Left forelimb (tissue), 1 donor: ENCODE results near the gene ADCK1.
"Not testable (repeated sequence)": the region's sequence is repeated elsewhere in the genome, so short reads cannot be mapped to it uniquely, and the experiment has no call there.

Experiments
- DNase-seq: peaks from one replicate; pipeline ENCODE4 v3.0.0-alpha.2; 2018; ENCODE audit warnings: low spot score

ADCK1 gene

GRCh38 chr14:77799863-77800730 is at the start of gene ADCK1:
TSS of gene ADCK1 (plus strand) at chr14:77800109. CDS start at chr14:77818979, 18,870 bp downstream.
- peak; percentile 88 for DNase-seq

GRCh38 chr14:77752266-77752665 is 47.6 kb upstream of the ADCK1 start:
- DNase-seq: no peak

- no peak for DNase-seq
Observed at GRCh38 chr14:77752799-77753516, 47.0 kb upstream of the ADCK1 start.

- peak; percentile 91 for DNase-seq
Observed at GRCh38 chr14:77760381-77761204, 39.3 kb upstream of the ADCK1 start, which contains the start of gene SNW1. TSS of gene SNW1 (minus strand) at chr14:77761156. CDS start at chr14:77761127, 29 bp downstream.

- no peak for DNase-seq
Observed at GRCh38 chr14:77761205-77761931, 38.5 kb upstream of the ADCK1 start.

GRCh38 chr14:77763316-77763715 is 36.6 kb upstream of the ADCK1 start:
- DNase-seq: no peak

GRCh38 chr14:77763978-77764377 is 35.9 kb upstream of the ADCK1 start:
- DNase-seq: no peak

- DNase-seq: not testable (repeated sequence)
Observed at GRCh38 chr14:77768442-77769069, 31.4 kb upstream of the ADCK1 start.

GRCh38 chr14:77773966-77774365 is 25.9 kb upstream of the ADCK1 start:
- DNase-seq: not testable (repeated sequence)

- no peak for DNase-seq
Observed at GRCh38 chr14:77782202-77782601, 17.7 kb upstream of the ADCK1 start.

GRCh38 chr14:77786148-77786547 is 13.8 kb upstream of the ADCK1 start:
- no peak for DNase-seq

GRCh38 chr14:77790566-77791224 is 9.2 kb upstream of the ADCK1 start:
- no peak for DNase-seq

GRCh38 chr14:77791225-77791600 is 8.7 kb upstream of the ADCK1 start:
- no peak for DNase-seq

- not testable (repeated sequence) for DNase-seq
Observed at GRCh38 chr14:77793255-77793654, 6.7 kb upstream of the ADCK1 start.

GRCh38 chr14:77794357-77794756 is 5.6 kb upstream of the ADCK1 start:
- DNase-seq: no peak

GRCh38 chr14:77799456-77799855 is 453 bp upstream of the ADCK1 start:
- DNase-seq: not testable (repeated sequence)

- no peak for DNase-seq
Observed at GRCh38 chr14:77800814-77801213, 905 bp downstream of the ADCK1 start.

GRCh38 chr14:77804592-77804991 is 4.7 kb downstream of the ADCK1 start:
- DNase-seq: no peak

GRCh38 chr14:77805706-77806105 is 5.8 kb downstream of the ADCK1 start:
- no peak for DNase-seq

GRCh38 chr14:77808250-77808649 is 8.3 kb downstream of the ADCK1 start:
- DNase-seq: no peak
